ENCODE data around the gene PLCH1. TPM values are rescaled to one million over a fixed set of nuclear protein-coding genes. Genes with fewer than 3 reads are reported as not detected.

The PLCH1 gene
- total RNA-seq, 2 experiments from 2014 or later = 0.06 TPM; not detected in 1

DNA sequence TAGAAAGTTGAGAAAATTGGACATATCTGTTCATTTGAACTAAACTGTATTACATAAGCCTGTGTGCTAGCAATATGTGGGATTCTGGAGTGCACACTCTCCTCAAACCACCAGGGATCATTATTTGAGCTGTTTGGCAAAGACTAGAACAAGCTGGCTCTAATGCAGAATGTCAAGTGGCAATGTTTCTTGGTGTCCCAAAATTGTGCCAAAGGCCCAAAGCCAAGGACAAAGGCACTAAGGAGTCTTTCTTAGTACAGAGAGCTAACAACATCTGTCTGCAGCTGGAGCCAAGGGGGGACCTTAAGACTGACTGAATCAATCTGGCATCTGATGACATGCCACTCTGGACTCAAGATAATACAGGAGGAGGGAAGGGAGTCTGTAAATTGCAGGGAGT is 374.7 kb downstream of the PLCH1 start:
- Histone ChIP-seq H3K36me3 (ENCODE audit: insufficient read depth, low read length) (no peaks in the 10 kb centered on the region; the same call in 1 of the 2 replicates), H3K9me3 (ENCODE audit: low read length) (peaks cover 17% of the 10 kb centered on the region; the same call in 1 of the 2 replicates), H3K79me2 (ENCODE audit: insufficient read depth, low read depth, low read length) (no peaks in the 10 kb centered on the region), H3K4me3 (ENCODE audit: low read depth, low read length, poor library complexity, severe bottlenecking) (no peak overlapping the region), H2AFZ (ENCODE audit: low read length) (peak overlapping the region; percentile 19; the same call in 1 of the 2 replicates), H3K4me1 (ENCODE audit: insufficient read depth, low read length, poor library complexity, severe bottlenecking) (peaks cover 22% of the 10 kb centered on the region), H3K27ac (ENCODE audit: low read depth, low read length, poor library complexity, severe bottlenecking) (no peak overlapping the region), H3K9me2 (ENCODE audit: insufficient read depth, low read length) (no peaks in the 10 kb centered on the region), H3K4me2 (ENCODE audit: low read length) (no peak overlapping the region), H4K20me1 (ENCODE audit: insufficient read depth, low read length) (no peaks in the 10 kb centered on the region)
- ChIA-PET POLR2A (interaction anchor here (0.5 to 0.6 kb wide), 2 partner anchors 11 to 1016 kb away, joined by 5 to 7 read pairs; no protein-coding TSS in a partner anchor), CTCF (ENCODE audit: unreplicated experiment) (no interaction called here)
- no TSS peak for BruUV-seq (replicated peaks)
- DNase-seq (ENCODE audit: low spot score) = no peak
- intact Hi-C loops (cut with micrococcal nuclease; ENCODE audit: unreplicated experiment) = no loop called here
- TF ChIP-seq, protein P1, sequence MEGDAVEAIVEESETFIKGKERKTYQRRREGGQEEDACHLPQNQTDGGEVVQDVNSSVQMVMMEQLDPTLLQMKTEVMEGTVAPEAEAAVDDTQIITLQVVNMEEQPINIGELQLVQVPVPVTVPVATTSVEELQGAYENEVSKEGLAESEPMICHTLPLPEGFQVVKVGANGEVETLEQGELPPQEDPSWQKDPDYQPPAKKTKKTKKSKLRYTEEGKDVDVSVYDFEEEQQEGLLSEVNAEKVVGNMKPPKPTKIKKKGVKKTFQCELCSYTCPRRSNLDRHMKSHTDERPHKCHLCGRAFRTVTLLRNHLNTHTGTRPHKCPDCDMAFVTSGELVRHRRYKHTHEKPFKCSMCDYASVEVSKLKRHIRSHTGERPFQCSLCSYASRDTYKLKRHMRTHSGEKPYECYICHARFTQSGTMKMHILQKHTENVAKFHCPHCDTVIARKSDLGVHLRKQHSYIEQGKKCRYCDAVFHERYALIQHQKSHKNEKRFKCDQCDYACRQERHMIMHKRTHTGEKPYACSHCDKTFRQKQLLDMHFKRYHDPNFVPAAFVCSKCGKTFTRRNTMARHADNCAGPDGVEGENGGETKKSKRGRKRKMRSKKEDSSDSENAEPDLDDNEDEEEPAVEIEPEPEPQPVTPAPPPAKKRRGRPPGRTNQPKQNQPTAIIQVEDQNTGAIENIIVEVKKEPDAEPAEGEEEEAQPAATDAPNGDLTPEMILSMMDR (conservative IDR thresholded peaks at IDR 0.05; ENCODE audit: low read length) = no peak
- TF ChIP-seq EZH2phosphoT487 (IDR thresholded peaks at IDR 0.05; ENCODE audit: borderline replicate concordance, low read depth, low read length) = no peak

DNA sequence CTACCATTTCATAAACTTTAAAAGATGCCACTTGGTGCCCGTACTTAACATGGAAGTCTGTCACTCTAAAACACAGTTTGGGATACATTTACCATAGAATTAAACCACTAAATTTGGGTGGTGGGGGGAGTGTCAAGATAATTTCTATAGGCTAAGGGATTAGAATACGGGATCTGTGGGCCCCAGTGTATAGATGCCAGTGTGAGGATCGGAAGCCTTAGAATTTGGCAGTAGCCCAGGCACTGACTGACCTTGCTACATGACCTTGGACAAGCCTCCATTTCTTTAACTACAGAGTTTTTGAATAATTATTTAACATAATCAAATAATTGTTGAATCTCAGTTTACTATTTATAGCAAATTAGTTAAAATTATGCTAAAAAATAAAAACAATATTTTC is 375.1 kb downstream of the PLCH1 start:
- BruUV-seq (replicated peaks) = no TSS peak
- CTCF ChIA-PET (ENCODE audit: unreplicated experiment) = no interaction called here
- H3K4me1 ChIP-seq (ENCODE audit: insufficient read depth, low read length, poor library complexity, severe bottlenecking) = peaks cover 22% of the 10 kb centered on the region
- intact Hi-C loops (cut with micrococcal nuclease; ENCODE audit: unreplicated experiment) = no loop called here
- no peak overlapping the region for H3K4me3 ChIP-seq (ENCODE audit: low read depth, low read length, poor library complexity, severe bottlenecking)
- no peak for TF ChIP-seq EZH2phosphoT487 (IDR thresholded peaks at IDR 0.05; ENCODE audit: borderline replicate concordance, low read depth, low read length)
- TF ChIP-seq, protein P1 (conservative IDR thresholded peaks at IDR 0.05; ENCODE audit: low read length) = no peak
- H3K79me2 ChIP-seq (ENCODE audit: insufficient read depth, low read depth, low read length) = no peaks in the 10 kb centered on the region
- H4K20me1 ChIP-seq (ENCODE audit: insufficient read depth, low read length) = no peaks in the 10 kb centered on the region
- no peak overlapping the region for H2AFZ ChIP-seq (ENCODE audit: low read length)
- H3K36me3 ChIP-seq (ENCODE audit: insufficient read depth, low read length) = no peaks in the 10 kb centered on the region; the same call in 1 of the 2 replicates
- no peak for DNase-seq (ENCODE audit: low spot score)
- no peak overlapping the region for H3K4me2 ChIP-seq (ENCODE audit: low read length)
- H3K9me3 ChIP-seq (ENCODE audit: low read length) = peaks cover 20% of the 10 kb centered on the region; the same call in 1 of the 2 replicates
- no peak overlapping the region for H3K27ac ChIP-seq (ENCODE audit: low read depth, low read length, poor library complexity, severe bottlenecking)
- POLR2A ChIA-PET = interaction anchor here (0.5 to 0.6 kb wide), 2 partner anchors 11 to 1016 kb away, joined by 5 to 7 read pairs; no protein-coding TSS in a partner anchor
- H3K9me2 ChIP-seq (ENCODE audit: insufficient read depth, low read length) = no peaks in the 10 kb centered on the region

GRCh38 chr3:155369244-155369643 is 375.6 kb downstream of the PLCH1 start:
- no peaks in the 10 kb centered on the region for H4K20me1 ChIP-seq (ENCODE audit: insufficient read depth, low read length)
- peaks cover 22% of the 10 kb centered on the region for H3K4me1 ChIP-seq (ENCODE audit: insufficient read depth, low read length, poor library complexity, severe bottlenecking)
- H3K79me2 ChIP-seq (ENCODE audit: insufficient read depth, low read depth, low read length) = no peaks in the 10 kb centered on the region
- no peak overlapping the region for H3K4me3 ChIP-seq (ENCODE audit: low read depth, low read length, poor library complexity, severe bottlenecking)
- no peaks in the 10 kb centered on the region; the same call in 1 of the 2 replicates for H3K36me3 ChIP-seq (ENCODE audit: insufficient read depth, low read length)
- H3K4me2 ChIP-seq (ENCODE audit: low read length) = no peak overlapping the region
- ChIA-PET POLR2A (no interaction called here), CTCF (ENCODE audit: unreplicated experiment) (no interaction called here)
- H3K9me3 ChIP-seq (ENCODE audit: low read length) = peaks cover 25% of the 10 kb centered on the region; the same call in 1 of the 2 replicates
- no peak overlapping the region for H3K27ac ChIP-seq (ENCODE audit: low read depth, low read length, poor library complexity, severe bottlenecking)
- TF ChIP-seq EZH2phosphoT487 (IDR thresholded peaks at IDR 0.05; ENCODE audit: borderline replicate concordance, low read depth, low read length) = no peak
- TF ChIP-seq, protein P1 (conservative IDR thresholded peaks at IDR 0.05; ENCODE audit: low read length) = no peak
- intact Hi-C loops (cut with micrococcal nuclease; ENCODE audit: unreplicated experiment) = no loop called here
- no TSS peak for BruUV-seq (replicated peaks)
- H3K9me2 ChIP-seq (ENCODE audit: insufficient read depth, low read length) = no peaks in the 10 kb centered on the region
- H2AFZ ChIP-seq (ENCODE audit: low read length) = no peak overlapping the region
- DNase-seq (ENCODE audit: low spot score) = no peak

Measured in OCI-LY7 (cell line).